MCF 10A (cell line): ENCODE data around the gene SORL1. TPM values are rescaled to one million over a fixed set of nuclear protein-coding genes. Genes with fewer than 3 reads are reported as not detected.
A peak's percentile ranks its signal among the peaks of the same experiment; 100 is the strongest.

Experiments
- BruUV-seq: library from RNA; stranded (reverse); fragments of 400-500 nt; replicated peaks from 2 replicates; lab custom pipeline; 2021; lab: Mats Ljungman, UMichigan
- CTCF ChIA-PET: fragments of 300-600 bp; sonication (Branson Sonifier 250); formaldehyde crosslinking; extraction: SDS; loops from one replicate; lab custom pipeline; 2021; ENCODE audit warnings: antibody characterized with exemption, inconsistent platforms; lab: Yijun Ruan, JAX
- POLR2A ChIA-PET: fragments of 300-600, 350-650 bp; sonication (Branson Sonifier 250); formaldehyde crosslinking; extraction: SDS; loops from one replicate; lab custom pipeline; 2020; ENCODE audit warnings: antibody characterized with exemption, inconsistent platforms; lab: Yijun Ruan, JAX
- DNase-seq: peaks from one replicate; pipeline ENCODE4 v3.0.0-alpha.2; 2018; ENCODE audit not compliant: unreplicated experiment
- H3K27ac Mint-ChIP-seq: one replicate; pipeline ENCODE4 v1.8.0; 2022; ENCODE audit warnings: mild to moderate bottlenecking, low read depth, mixed read lengths; ENCODE audit not compliant: unreplicated experiment
- H3K27me3 Mint-ChIP-seq: one replicate; pipeline ENCODE4 v1.8.0; 2022; ENCODE audit warnings: mixed read lengths; ENCODE audit not compliant: insufficient read depth, unreplicated experiment
- H3K36me3 Mint-ChIP-seq: one replicate; pipeline ENCODE4 v1.8.0; 2022; ENCODE audit warnings: mild to moderate bottlenecking, moderate library complexity, mixed read lengths; ENCODE audit not compliant: insufficient read depth, unreplicated experiment
- H3K4me1 Mint-ChIP-seq: one replicate; pipeline ENCODE4 v1.8.0; 2022; ENCODE audit warnings: mixed read lengths; ENCODE audit not compliant: insufficient read depth, unreplicated experiment
- H3K4me3 Mint-ChIP-seq: one replicate; pipeline ENCODE4 v1.8.0; 2022; ENCODE audit warnings: mild to moderate bottlenecking, moderate library complexity, mixed read lengths; ENCODE audit not compliant: unreplicated experiment
- H3K9me3 Mint-ChIP-seq: one replicate; pipeline ENCODE4 v1.8.0; 2022; ENCODE audit warnings: mixed read lengths; ENCODE audit not compliant: unreplicated experiment
- intact Hi-C: fragments of 100-400 bp; cut with micrococcal nuclease; formaldehyde crosslinking; loops from 2 replicates; pipeline ENCODE4 v1.14.1; 2022
- total RNA-seq: library from RNA; stranded (reverse); gene quantifications from 2 replicates; pipeline ENCODE4 v1.2.3, GENCODE V29; 2022
- TF ChIP-seq, protein P1 (sequence below): fragments of 200-600 bp; IDR thresholded peaks from one replicate; pipeline ENCODE4 v1.8.0; 2022; ENCODE audit warnings: antibody characterized with exemption, mild to moderate bottlenecking; ENCODE audit not compliant: unreplicated experiment

SORL1 gene
- total RNA-seq, 1 experiment from 2014 or later, result 5.9 TPM

GRCh38 chr11:121539000-121539399 lies 86.9 kb downstream of the SORL1 start:
- intact Hi-C loops, result no loop called here
- ChIA-PET POLR2A (no interaction called here), CTCF (no interaction called here)
- BruUV-seq, result no TSS peak
- H3K27ac Mint-ChIP-seq, result no peak overlapping the region
- H3K9me3 Mint-ChIP-seq, result no peaks in the 10 kb centered on the region
- H3K4me3 Mint-ChIP-seq, result no peak overlapping the region
- TF ChIP-seq, protein P1, sequence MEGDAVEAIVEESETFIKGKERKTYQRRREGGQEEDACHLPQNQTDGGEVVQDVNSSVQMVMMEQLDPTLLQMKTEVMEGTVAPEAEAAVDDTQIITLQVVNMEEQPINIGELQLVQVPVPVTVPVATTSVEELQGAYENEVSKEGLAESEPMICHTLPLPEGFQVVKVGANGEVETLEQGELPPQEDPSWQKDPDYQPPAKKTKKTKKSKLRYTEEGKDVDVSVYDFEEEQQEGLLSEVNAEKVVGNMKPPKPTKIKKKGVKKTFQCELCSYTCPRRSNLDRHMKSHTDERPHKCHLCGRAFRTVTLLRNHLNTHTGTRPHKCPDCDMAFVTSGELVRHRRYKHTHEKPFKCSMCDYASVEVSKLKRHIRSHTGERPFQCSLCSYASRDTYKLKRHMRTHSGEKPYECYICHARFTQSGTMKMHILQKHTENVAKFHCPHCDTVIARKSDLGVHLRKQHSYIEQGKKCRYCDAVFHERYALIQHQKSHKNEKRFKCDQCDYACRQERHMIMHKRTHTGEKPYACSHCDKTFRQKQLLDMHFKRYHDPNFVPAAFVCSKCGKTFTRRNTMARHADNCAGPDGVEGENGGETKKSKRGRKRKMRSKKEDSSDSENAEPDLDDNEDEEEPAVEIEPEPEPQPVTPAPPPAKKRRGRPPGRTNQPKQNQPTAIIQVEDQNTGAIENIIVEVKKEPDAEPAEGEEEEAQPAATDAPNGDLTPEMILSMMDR, result no peak
- no peaks in the 10 kb centered on the region for H3K4me1 Mint-ChIP-seq
- no peaks in the 10 kb centered on the region for H3K36me3 Mint-ChIP-seq
- no peak for DNase-seq
- no peaks in the 10 kb centered on the region for H3K27me3 Mint-ChIP-seq

DNA sequence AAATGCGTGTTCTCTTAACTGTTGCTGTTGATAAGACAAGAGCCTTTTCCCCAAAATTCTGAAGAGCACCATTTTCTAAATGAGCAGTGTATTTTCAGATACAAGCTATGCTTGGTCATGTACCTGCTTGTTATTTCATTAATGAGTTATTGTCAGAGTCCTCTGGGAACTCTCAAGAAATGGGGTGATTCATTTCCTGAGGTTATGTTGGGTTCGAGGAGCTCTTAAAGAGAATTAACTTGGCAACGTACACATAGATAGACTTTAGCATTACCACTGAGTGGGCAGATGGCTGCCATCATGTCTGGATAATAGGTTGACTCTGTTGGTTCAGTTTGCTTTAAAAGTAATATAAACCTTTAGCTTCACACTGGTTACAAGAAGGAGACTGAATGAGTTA lies 88.5 kb downstream of the SORL1 start:
- intact Hi-C loops, result no loop called here
- TF ChIP-seq, protein P1, result no peak
- BruUV-seq, result no TSS peak

DNA sequence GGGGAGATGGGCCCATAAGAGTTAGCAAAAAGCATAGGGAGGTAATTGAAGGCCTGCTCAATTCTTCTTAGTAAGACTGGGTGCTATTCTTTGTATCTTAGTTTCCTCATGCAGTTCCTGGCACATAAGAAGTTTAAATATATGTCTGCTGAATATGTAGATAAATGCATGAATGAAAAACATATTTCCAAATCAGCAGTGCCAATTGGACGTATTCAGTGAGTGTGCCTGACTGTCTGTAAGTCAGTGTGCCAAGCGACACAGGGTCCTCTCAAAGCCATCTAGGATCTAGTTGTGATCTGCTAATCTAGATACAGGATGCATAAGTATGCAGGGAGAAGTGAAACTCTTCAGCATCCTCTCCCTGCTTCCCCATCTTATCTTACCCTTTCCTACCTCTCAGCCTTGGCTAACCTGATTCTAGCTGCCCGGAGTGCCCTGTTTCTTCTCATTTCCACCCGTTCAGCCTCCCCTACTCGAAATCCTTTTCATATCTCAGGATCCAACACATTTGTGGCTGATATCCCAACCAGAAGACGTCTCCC lies 91.8 kb downstream of the SORL1 start:
- ChIA-PET CTCF (interaction anchor here (0.6 kb wide), 1 partner anchor 1089 kb away, joined by 5 read pairs; no protein-coding TSS in a partner anchor), POLR2A (no interaction called here)
- Mint-ChIP-seq H3K9me3 (no peaks in the 10 kb centered on the region), H3K27ac (no peak overlapping the region), H3K36me3 (no peaks in the 10 kb centered on the region), H3K4me1 (no peaks in the 10 kb centered on the region), H3K4me3 (no peak overlapping the region), H3K27me3 (no peaks in the 10 kb centered on the region)
- TF ChIP-seq, protein P1, result no peak
- intact Hi-C loops, result no loop called here
- no TSS peak for BruUV-seq
- DNase-seq, result no peak

More for the DNA sequence above, 88.5 kb downstream of the SORL1 start:
- Mint-ChIP-seq H3K27ac (no peak overlapping the region), H3K36me3 (no peaks in the 10 kb centered on the region), H3K4me3 (no peak overlapping the region), H3K4me1 (no peaks in the 10 kb centered on the region), H3K27me3 (no peaks in the 10 kb centered on the region), H3K9me3 (no peaks in the 10 kb centered on the region)
- ChIA-PET POLR2A (interaction anchor here (0.6 kb wide), 1 partner anchor 74 kb away, joined by 3 read pairs; no protein-coding TSS in a partner anchor), CTCF (interaction anchor here (0.6 to 1.0 kb wide), 2 partner anchors 50 to 224 kb away, joined by 3 read pairs; no protein-coding TSS in a partner anchor)
- peak; percentile 71 for DNase-seq

GRCh38 chr11:121544956-121545355 lies 92.8 kb downstream of the SORL1 start:
- no peak for DNase-seq
- no TSS peak for BruUV-seq
- TF ChIP-seq, protein P1, result no peak
- Mint-ChIP-seq H3K4me1 (no peaks in the 10 kb centered on the region), H3K36me3 (no peaks in the 10 kb centered on the region), H3K27me3 (no peaks in the 10 kb centered on the region), H3K4me3 (no peak overlapping the region), H3K27ac (no peak overlapping the region), H3K9me3 (no peaks in the 10 kb centered on the region)
- intact Hi-C loops, result no loop called here
- CTCF ChIA-PET, result no interaction called here
- POLR2A ChIA-PET, result no interaction called here
